Common myeloid progenitor, CD34-positive (primary cell): ENCODE data around the gene USP21.

Experiments
- CTCF ChIA-PET: fragments of 350-600 bp; sonication (Branson Sonifier 250); formaldehyde crosslinking; loops from one replicate; lab custom pipeline; 2021; ENCODE audit warnings: antibody characterized with exemption; lab: Charles Lee
- POLR2A ChIA-PET: fragments of 350-600 bp; sonication (Branson Sonifier 250); formaldehyde crosslinking; loops from one replicate; lab custom pipeline; 2021; ENCODE audit warnings: antibody characterized with exemption; lab: Charles Lee
- DNase-seq, 3 donors: peaks; one replicate each; pipeline versions ENCODE4 v3.0.0 to v3.0.0-alpha.2; 2013
- H3K27ac ChIP-seq, 2 experiments: 1 replicate in 1 of 2; 2 replicates in 1 of 2; pipeline ENCODE4 v1.7.0; 2013; ENCODE audit warnings: inconsistent platforms in 2 of 2, low read length in 2 of 2, mild to moderate bottlenecking in 2 of 2, low read depth in 1 of 2, moderate library complexity in 1 of 2; ENCODE audit not compliant: severe bottlenecking in 2 of 2, insufficient read depth in 1 of 2, poor library complexity in 1 of 2
- H3K27me3 ChIP-seq, 5 experiments: replicated peaks in 2 of 5; 1 replicate in 3 of 5; 2 replicates in 2 of 5; pipeline versions ENCODE4 v1.6.1 to v1.7.0; 2013; ENCODE audit warnings: low read length in 4 of 5, mild to moderate bottlenecking in 2 of 5, moderate library complexity in 2 of 5, inconsistent platforms in 1 of 5; ENCODE audit not compliant: insufficient read depth in 5 of 5, control insufficient read depth in 4 of 5
- H3K36me3 ChIP-seq, 4 experiments: 1 replicate in 2 of 4; 2 replicates in 2 of 4; pipeline versions ENCODE4 v1.6.1 to v1.7.0; 2013; ENCODE audit warnings: low read length in 3 of 4, control low read depth in 1 of 4, mild to moderate bottlenecking in 1 of 4; ENCODE audit not compliant: control insufficient read depth in 4 of 4, insufficient read depth in 4 of 4
- H3K4me1 ChIP-seq, 4 experiments: 1 replicate in 3 of 4; 2 replicates in 1 of 4; pipeline versions ENCODE4 v1.6.1 to v1.7.1; 2013; ENCODE audit warnings: low read length in 3 of 4, mild to moderate bottlenecking in 3 of 4, control low read depth in 1 of 4, inconsistent platforms in 1 of 4, moderate library complexity in 1 of 4; ENCODE audit not compliant: control insufficient read depth in 4 of 4, insufficient read depth in 4 of 4; ENCODE audit errors: control extremely low read depth in 1 of 4
- H3K4me3 ChIP-seq, 7 experiments: 1 replicate in 4 of 7; 2 replicates in 3 of 7; pipeline versions ENCODE4 v1.5.1 to v1.7.0; 2013; ENCODE audit warnings: mild to moderate bottlenecking in 7 of 7, low read length in 6 of 7, moderate library complexity in 6 of 7, inconsistent platforms in 2 of 7, low read depth in 2 of 7, control low read depth in 1 of 7; ENCODE audit not compliant: insufficient read depth in 4 of 7, control insufficient read depth in 1 of 7; ENCODE audit errors: extremely low read depth in 1 of 7
- H3K9me3 ChIP-seq, 5 experiments: 1 replicate in 4 of 5; 2 replicates in 1 of 5; pipeline versions ENCODE4 v1.6.1 to v1.7.1; 2013; ENCODE audit warnings: low read length in 4 of 5, mild to moderate bottlenecking in 2 of 5, inconsistent platforms in 1 of 5, low read depth in 1 of 5, moderate library complexity in 1 of 5; ENCODE audit not compliant: control insufficient read depth in 4 of 5, insufficient read depth in 2 of 5; ENCODE audit errors: control extremely low read depth in 1 of 5
- WGBS: methylation state at CpG from one replicate; pipeline ENCODE4 v1.1.5; 2013; ENCODE audit not compliant: insufficient coverage; 5-methylcytosine and 5-hydroxymethylcytosine counted together

Gene USP21

DNA sequence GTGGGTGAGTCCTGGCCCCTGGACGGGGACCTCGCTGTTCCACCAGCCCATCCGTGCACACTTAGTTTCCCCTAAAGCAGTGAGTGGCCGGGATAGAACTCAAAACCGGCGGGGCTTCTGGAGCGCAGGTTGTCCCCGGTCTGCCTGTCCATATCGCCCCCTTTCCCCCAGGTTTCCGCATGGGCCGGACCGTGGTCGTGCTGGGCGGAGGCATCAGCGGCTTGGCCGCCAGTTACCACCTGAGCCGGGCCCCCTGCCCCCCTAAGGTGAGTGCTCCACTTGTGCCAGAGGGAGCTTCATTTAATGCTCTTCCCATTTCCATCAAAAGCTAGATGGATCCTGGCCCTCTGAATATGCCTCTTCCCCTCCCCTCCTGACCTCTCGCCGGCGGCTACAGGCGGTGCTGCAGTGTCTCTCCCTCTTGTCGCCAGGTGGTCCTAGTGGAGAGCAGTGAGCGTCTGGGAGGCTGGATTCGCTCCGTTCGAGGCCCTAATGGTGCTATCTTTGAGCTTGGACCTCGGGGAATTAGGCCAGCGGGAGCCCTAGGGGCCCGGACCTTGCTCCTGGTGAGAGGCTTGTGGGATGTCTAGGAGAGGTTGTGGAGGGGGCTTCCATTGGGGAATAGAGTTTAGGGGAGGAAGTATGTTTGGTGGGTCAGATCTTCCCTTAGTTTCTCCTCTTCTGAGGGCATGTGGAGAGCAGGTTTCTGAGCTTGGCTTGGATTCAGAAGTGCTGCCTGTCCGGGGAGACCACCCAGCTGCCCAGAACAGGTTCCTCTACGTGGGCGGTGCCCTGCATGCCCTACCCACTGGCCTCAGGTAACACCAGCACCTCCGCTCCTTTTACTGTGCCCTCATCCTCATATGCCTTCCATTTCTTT lies 7.6 kb downstream of the USP21 start:
- 10% methylated on average over 27 of the region's 33 CpGs for WGBS
- CTCF ChIA-PET, result interaction anchor here (0.6 to 6.1 kb wide), 17 partner anchors 9 to 207 kb away, joined by 3 to 45 read pairs (median 5); partner anchors contain the start of genes B4GALT3, KLHDC9, NDUFS2 and UFC1
- peaks cover 10 to 58% (median 48%) of the 10 kb centered on the region in 4 experiments for H3K36me3 ChIP-seq
- POLR2A ChIA-PET, result interaction anchor here (0.6 to 1.8 kb wide), 3 partner anchors 10 to 19 kb away, joined by 3 to 12 read pairs (median 6); partner anchors contain the start of genes B4GALT3 and UFC1
- H3K9me3 ChIP-seq, result no peaks in the 10 kb centered on the region
- H3K4me1 ChIP-seq, result peaks cover 3 to 26% (median 23%) of the 10 kb centered on the region in 4 experiments
- H3K4me3 ChIP-seq, result peak overlapping the region; percentile 53 to 91 (median 77)
- DNase-seq, result peak in 2 of 3 donors; percentile 27 to 50
- H3K27ac ChIP-seq, result peak overlapping the region; percentile 97 to 98
- no peaks in the 10 kb centered on the region for H3K27me3 ChIP-seq

DNA sequence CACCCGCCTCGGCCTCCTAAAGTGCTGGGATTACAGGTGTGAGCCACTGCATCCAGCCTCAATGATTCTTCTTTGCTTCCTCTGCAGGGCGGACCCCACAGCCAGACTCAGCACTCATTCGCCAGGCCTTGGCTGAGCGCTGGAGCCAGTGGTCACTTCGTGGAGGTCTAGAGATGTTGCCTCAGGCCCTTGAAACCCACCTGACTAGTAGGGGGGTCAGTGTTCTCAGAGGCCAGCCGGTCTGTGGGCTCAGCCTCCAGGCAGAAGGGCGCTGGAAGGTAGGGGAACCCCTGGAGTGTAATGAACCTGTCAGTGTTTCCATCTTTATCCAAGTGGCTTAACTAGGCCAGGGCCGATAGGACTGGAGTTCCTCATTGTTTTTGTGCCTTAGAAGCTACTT lies 9.6 kb downstream of the USP21 start:
- 100% methylated on average over 9 of the region's 9 CpGs for WGBS
- POLR2A ChIA-PET, result no interaction called here
- Histone ChIP-seq H3K4me1 (peaks cover 3 to 24% (median 23%) of the 10 kb centered on the region in 4 experiments), H3K36me3 (peaks cover 13 to 63% (median 52%) of the 10 kb centered on the region in 4 experiments), H3K9me3 (no peaks in the 10 kb centered on the region), H3K27me3 (no peaks in the 10 kb centered on the region), H3K27ac (no peak overlapping the region), H3K4me3 (no peak overlapping the region)
- DNase-seq, result no peak
- CTCF ChIA-PET, result interaction anchor here (0.8 to 6.1 kb wide), 3 partner anchors 7 to 12 kb away, joined by 3 to 45 read pairs (median 6); partner anchors contain the start of gene B4GALT3

GRCh38 chr1:161171191-161171590 lies 11.9 kb downstream of the USP21 start:
- Histone ChIP-seq H3K4me3 (no peak overlapping the region), H3K4me1 (peaks cover 3 to 15% (median 15%) of the 10 kb centered on the region in 4 experiments), H3K36me3 (peaks cover 18 to 67% (median 56%) of the 10 kb centered on the region in 4 experiments), H3K27ac (no peak overlapping the region), H3K9me3 (no peaks in the 10 kb centered on the region), H3K27me3 (no peaks in the 10 kb centered on the region)
- CTCF ChIA-PET, result interaction anchor here (0.9 to 2.7 kb wide), 7 partner anchors 9 to 203 kb away, joined by 3 to 12 read pairs (median 4); partner anchors contain the start of gene APOA2
- POLR2A ChIA-PET, result no interaction called here
- no peak for DNase-seq
- no CpG with 5 or more reads among the region's 5 CpGs for WGBS

- peaks cover 18 to 67% (median 56%) of the 10 kb centered on the region in 4 experiments for H3K36me3 ChIP-seq
- peaks cover 3 to 16% (median 15%) of the 10 kb centered on the region in 4 experiments for H3K4me1 ChIP-seq
These were observed 12.4 kb downstream of the USP21 start for GRCh38 chr1:161171696-161172095.

DNA sequence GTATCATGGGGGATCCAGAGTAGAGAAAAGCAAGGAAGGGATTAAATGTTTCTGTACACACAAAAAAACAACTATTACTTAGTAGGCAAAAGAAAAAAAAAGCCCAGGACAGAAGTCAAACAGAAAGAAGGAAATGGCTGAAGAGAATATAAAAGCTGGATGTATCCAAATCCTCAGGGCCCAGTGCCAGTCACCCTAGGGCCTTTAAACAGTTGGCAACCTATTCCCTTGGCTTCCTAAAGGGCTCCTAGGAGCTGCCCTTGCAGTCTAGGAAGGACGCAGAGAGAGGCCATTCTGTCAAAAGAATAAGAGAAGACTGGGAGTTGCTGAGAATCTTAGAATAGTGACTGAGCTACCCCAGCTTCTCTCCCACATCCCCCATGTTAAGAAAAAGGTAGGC lies 13.0 kb downstream of the USP21 start:
- no CpG with 5 or more reads among the region's 1 CpG for WGBS
- H3K4me3 ChIP-seq, result no peak overlapping the region
- H3K4me1 ChIP-seq, result peaks cover 0 to 11% (median 10%) of the 10 kb centered on the region in 4 experiments
- POLR2A ChIA-PET, result no interaction called here
- no peak for DNase-seq
- no peaks in the 10 kb centered on the region for H3K27me3 ChIP-seq
- no peak overlapping the region for H3K27ac ChIP-seq
- CTCF ChIA-PET, result interaction anchor here (1.2 to 2.7 kb wide), 3 partner anchors 10 to 29 kb away, joined by 3 to 12 read pairs (median 6); no protein-coding TSS in a partner anchor
- H3K36me3 ChIP-seq, result peaks cover 18 to 67% (median 56%) of the 10 kb centered on the region in 4 experiments
- no peaks in the 10 kb centered on the region for H3K9me3 ChIP-seq

More at GRCh38 chr1:161171696-161172095, 12.4 kb downstream of the USP21 start:
- ChIA-PET POLR2A (no interaction called here), CTCF (interaction anchor here (0.9 to 2.7 kb wide), 7 partner anchors 10 to 203 kb away, joined by 3 to 12 read pairs (median 4); partner anchors contain the start of gene APOA2)
- Histone ChIP-seq H3K27ac (no peak overlapping the region), H3K27me3 (no peaks in the 10 kb centered on the region), H3K9me3 (no peaks in the 10 kb centered on the region), H3K4me3 (no peak overlapping the region)
- 92% methylated on average over 12 of the region's 12 CpGs for whole genome bisulfite sequencing
- no peak for DNase-seq

DNA sequence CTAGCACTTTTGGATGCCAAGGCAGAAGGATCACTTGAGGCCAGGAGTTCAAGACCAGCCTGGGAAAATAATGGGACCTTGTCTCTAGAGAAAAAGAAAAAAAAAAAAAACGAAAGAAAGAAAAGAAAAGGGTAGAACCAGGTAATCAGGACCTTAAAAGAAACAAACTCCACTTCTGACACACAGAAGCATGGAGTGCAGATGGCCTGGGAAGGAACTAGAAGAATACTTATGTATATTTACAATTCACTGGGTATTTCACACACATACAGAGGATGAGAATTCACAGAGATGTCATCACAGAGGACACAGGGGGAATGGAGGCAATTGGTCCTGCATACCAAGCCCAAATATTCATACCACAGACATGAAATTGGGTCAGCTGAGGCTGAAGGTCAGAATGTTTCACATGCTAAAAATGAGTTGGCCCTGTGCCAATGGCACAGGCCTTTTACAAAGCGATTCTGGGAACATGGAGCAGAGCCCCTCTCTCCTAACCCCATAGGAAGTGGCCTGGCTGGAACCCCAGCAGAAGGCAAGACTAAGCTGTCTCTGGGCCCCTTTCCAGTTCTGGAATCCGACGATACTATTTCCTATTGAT lies 13.6 kb downstream of the USP21 start:
- DNase-seq, result no peak
- H3K27me3 ChIP-seq, result no peaks in the 10 kb centered on the region
- peaks cover 0 to 15% (median 15%) of the 10 kb centered on the region in 4 experiments for H3K4me1 ChIP-seq
- CTCF ChIA-PET, result interaction anchor here (1.2 to 2.7 kb wide), 2 partner anchors 11 to 29 kb away, joined by 3 to 12 read pairs; no protein-coding TSS in a partner anchor
- H3K9me3 ChIP-seq, result no peaks in the 10 kb centered on the region
- peak overlapping the region in 1 of 2 experiments; percentile 40 for H3K27ac ChIP-seq
- H3K36me3 ChIP-seq, result peaks cover 18 to 67% (median 56%) of the 10 kb centered on the region in 4 experiments
- 79% methylated on average over 2 of the region's 4 CpGs for WGBS
- POLR2A ChIA-PET, result no interaction called here
- no peak overlapping the region for H3K4me3 ChIP-seq
